B cell (primary cell): ENCODE measurements around the gene GNRHR. TPM values are rescaled to one million over a fixed set of nuclear protein-coding genes. Genes with fewer than 3 reads are reported as not detected.

Experiments
- ATAC-seq: fragments of 200-7000 bp; cut with Tn5 transposase; one replicate; pipeline ENCODE4 v1.10.0; 2021; ENCODE audit warnings: low read depth, mild to moderate bottlenecking, moderate number of reproducible peaks, moderate library complexity
- CTCF ChIA-PET: fragments of 350-600 bp; sonication (Branson Sonifier 250); formaldehyde crosslinking; loops from one replicate; lab custom pipeline; 2021; ENCODE audit warnings: antibody characterized with exemption, inconsistent platforms; lab: Charles Lee
- POLR2A ChIA-PET: fragments of 350-600 bp; sonication (Branson Sonifier 250); formaldehyde crosslinking; loops from one replicate; lab custom pipeline; 2021; ENCODE audit warnings: antibody characterized with exemption; lab: Charles Lee
- DNase-seq: peaks from one replicate; pipeline ENCODE4 v3.0.0; 2013
- H2AFZ ChIP-seq: 2 replicates; pipeline ENCODE4 v1.6.1; 2012; ENCODE audit warnings: mild to moderate bottlenecking, low read depth, low read length; ENCODE audit not compliant: insufficient read depth, poor library complexity, severe bottlenecking
- H3K27ac ChIP-seq, 2 donors: 1 replicate in 1 of 2; 2 replicates in 1 of 2; pipeline ENCODE4 v1.5.1; 2012 to 2013; ENCODE audit warnings: low read length in 2 of 2, mild to moderate bottlenecking in 2 of 2, moderate library complexity in 1 of 2
- H3K27me3 ChIP-seq, 4 experiments: fragments of 200-600 bp in 1 of 4; sonication (generic) in 1 of 4; replicated peaks in 1 of 4; 1 replicate in 2 of 4; 2 replicates in 2 of 4; pipeline versions ENCODE4 v1.6.1 to v1.7.0; 2013 to 2016; ENCODE audit warnings: low read length in 3 of 4, mild to moderate bottlenecking in 2 of 4, mixed read lengths in 1 of 4, moderate library complexity in 1 of 4; ENCODE audit not compliant: insufficient read depth in 4 of 4, control insufficient read depth in 3 of 4; ENCODE audit errors: control extremely low read depth in 1 of 4
- H3K36me3 ChIP-seq, 2 experiments: replicated peaks in 1 of 2; 1 replicate in 1 of 2; 2 replicates in 1 of 2; pipeline versions ENCODE4 v1.6.1 to v1.7.1; 2013; ENCODE audit warnings: low read length in 1 of 2; ENCODE audit not compliant: insufficient read depth in 2 of 2, control insufficient read depth in 1 of 2; ENCODE audit errors: control extremely low read depth in 1 of 2, extremely low read depth in 1 of 2
- H3K4me1 ChIP-seq, 2 donors: fragments of 200-600 bp in 1 of 2; sonication (generic) in 1 of 2; 1 replicate in 1 of 2; 2 replicates in 1 of 2; pipeline versions ENCODE4 v1.5.1 to v1.6.1; 2013 to 2017; ENCODE audit warnings: low read length in 2 of 2; ENCODE audit not compliant: control insufficient read depth in 2 of 2, insufficient read depth in 2 of 2
- H3K4me2 ChIP-seq: replicated peaks from 2 replicates; pipeline ENCODE3; 2012; ENCODE audit warnings: mild to moderate bottlenecking, low read depth, low read length; ENCODE audit not compliant: poor library complexity, severe bottlenecking
- H3K4me3 ChIP-seq, 5 experiments: fragments of 200-600 bp in 1 of 5; sonication (generic) in 1 of 5; 1 replicate in 3 of 5; 2 replicates in 2 of 5; pipeline versions ENCODE4 v1.5.1 to v1.7.0; 2011 to 2016; ENCODE audit warnings: low read length in 4 of 5, mild to moderate bottlenecking in 4 of 5, low read depth in 2 of 5, control low read depth in 1 of 5, moderate library complexity in 1 of 5; ENCODE audit not compliant: insufficient read depth in 1 of 5; ENCODE audit errors: control extremely low read depth in 1 of 5, extremely low read depth in 1 of 5
- H3K79me2 ChIP-seq: fragments of 200-600 bp; sonication (generic); one replicate; pipeline ENCODE4 v1.6.0; 2016; ENCODE audit warnings: low read length; ENCODE audit not compliant: control insufficient read depth, insufficient read depth
- H3K9ac ChIP-seq: fragments of 200-600 bp; sonication (generic); 2 replicates; pipeline ENCODE4 v1.6.1; 2017; ENCODE audit warnings: mild to moderate bottlenecking, low read length, moderate library complexity
- H3K9me3 ChIP-seq, 3 donors: one replicate each; pipeline versions ENCODE4 v1.6.1 to v1.7.1; 2013; ENCODE audit warnings: low read length in 2 of 3; ENCODE audit not compliant: control insufficient read depth in 2 of 3, insufficient read depth in 1 of 3; ENCODE audit errors: control extremely low read depth in 1 of 3
- H4K20me1 ChIP-seq: 2 replicates; pipeline ENCODE4 v1.6.0; 2012; ENCODE audit warnings: mild to moderate bottlenecking, low read length; ENCODE audit not compliant: insufficient read depth, control insufficient read depth, poor library complexity, severe bottlenecking
- H3K27ac Mint-ChIP-seq: one replicate; pipeline ENCODE4 v1.8.0; 2021; ENCODE audit warnings: mixed read lengths
- H3K27me3 Mint-ChIP-seq: one replicate; pipeline ENCODE4 v1.8.0; 2021; ENCODE audit warnings: mixed read lengths
- H3K4me1 Mint-ChIP-seq: one replicate; pipeline ENCODE4 v1.8.0; 2021; ENCODE audit warnings: mixed read lengths
- H3K4me3 Mint-ChIP-seq: one replicate; pipeline ENCODE4 v1.8.0; 2021; ENCODE audit warnings: mixed read lengths
- H3K9me3 Mint-ChIP-seq: one replicate; pipeline ENCODE4 v1.8.0; 2022; ENCODE audit warnings: mixed read lengths; ENCODE audit not compliant: insufficient read depth
- EZH2 ChIP-seq: IDR thresholded peaks from 2 replicates; pipeline ENCODE4 v1.6.1; 2012; ENCODE audit warnings: borderline replicate concordance, low read depth, mild to moderate bottlenecking, moderate library complexity, low read length; ENCODE audit not compliant: insufficient read depth, poor library complexity, severe bottlenecking
- WGBS: methylation state at CpG from one replicate; pipeline ENCODE4 v1.1.5; 2013; ENCODE audit warnings: missing lambda C conversion rate; ENCODE audit not compliant: insufficient coverage; 5-methylcytosine and 5-hydroxymethylcytosine counted together
- intact Hi-C: fragments of 100-400 bp; cut with micrococcal nuclease; formaldehyde crosslinking; loops from one replicate; pipeline ENCODE4 v1.10.0; 2022
- polyA plus RNA-seq: library from polyadenylated mRNA; depleted of rRNA; stranded (reverse); fragments of >200 nt; gene quantifications from 2 replicates; pipeline ENCODE4 v1.2.3, GENCODE V29; 2012
- total RNA-seq, 2 donors: library from RNA; stranded (reverse); fragments of 120-200 nt in 1 of 2; gene quantifications; 1 replicate in 1 of 2; 2 replicates in 1 of 2; pipeline versions ENCODE4 v1.2.3 to v1.2.4, GENCODE V29; 2013 to 2022
- TF ChIP-seq, protein P1 (sequence below): fragments of 200-600 bp; IDR thresholded peaks from one replicate; pipeline ENCODE4 v1.8.0; 2022; ENCODE audit warnings: antibody characterized with exemption, mild to moderate bottlenecking

The GNRHR gene
- total and polyA plus RNA-seq, 2 donors (not counting 1 experiment from before 2014, with no cell fraction given), result not detected

DNA sequence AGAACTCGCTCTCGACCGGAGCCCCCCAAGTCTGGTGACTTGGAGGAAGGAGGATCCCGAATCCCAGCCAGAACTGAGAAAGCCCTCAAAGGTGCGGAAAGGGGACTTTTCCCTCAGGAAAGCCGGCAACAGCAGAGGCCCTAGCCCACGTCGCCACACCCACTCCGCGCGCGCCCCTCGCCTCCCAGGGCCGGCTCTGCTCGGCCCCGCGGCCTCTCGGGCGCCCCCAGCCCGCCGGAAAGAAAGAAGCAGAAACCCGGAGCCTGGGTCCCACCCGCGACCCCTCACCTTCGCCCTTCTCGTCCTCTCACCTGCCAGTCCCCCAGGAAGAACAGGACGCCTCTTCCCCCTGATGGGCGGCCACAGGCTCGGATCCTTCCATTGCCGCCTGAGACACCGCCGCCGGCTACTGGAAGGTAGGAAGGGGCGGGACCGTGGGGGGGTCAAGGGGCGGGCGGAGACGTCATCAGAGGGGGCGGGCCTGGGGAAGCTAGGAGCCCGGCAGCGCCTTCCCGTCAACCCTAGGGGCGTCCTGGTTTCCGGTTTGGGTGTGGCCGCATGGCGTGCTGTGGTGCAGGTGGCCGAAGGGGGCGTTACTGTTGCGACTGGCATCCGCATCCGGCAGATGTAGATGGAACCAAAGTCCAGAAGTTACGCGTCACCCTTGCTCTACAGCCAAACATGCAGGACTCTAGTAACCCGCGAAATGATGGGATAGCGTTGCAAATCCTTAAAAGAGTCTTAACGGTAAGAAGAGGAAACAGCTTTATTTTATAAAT lies 53.3 kb downstream of the GNRHR start, which contains the start of gene UBA6:
Gene UBA6 (minus strand): TSS at position 418 of the 779 bp plus-strand sequence. CDS start 36 bp downstream, at position 382.
- ChIA-PET POLR2A (interaction anchor here (1.0 to 2.1 kb wide), 2 partner anchors 151 to 156 kb away, joined by 4 to 19 read pairs; partner anchors contain the start of gene CENPC), CTCF (interaction anchor here (1.1 to 3.3 kb wide), 7 partner anchors 9 to 210 kb away, joined by 3 to 21 read pairs (median 4); no protein-coding TSS in a partner anchor)
- ATAC-seq (peak; percentile 97), DNase-seq (peak; percentile 97)
- H3K27ac ChIP-seq, result peak within 1 kb of the TSS; percentile 69 to 88
- peak within 1 kb of the TSS; percentile 95 for H3K27ac Mint-ChIP-seq
- H3K4me2 ChIP-seq, result peak within 1 kb of the TSS; percentile 84
- H3K36me3 ChIP-seq, result no peaks in the 10 kb centered on the region
- H3K79me2 ChIP-seq, result peaks cover 80% of the 10 kb centered on the region
- H3K9me3 ChIP-seq, result no peaks in the 10 kb centered on the region
- peak within 1 kb of the TSS; percentile 92 for H3K9ac ChIP-seq
- peak within 1 kb of the TSS; percentile 69 to 95 (median 88) for H3K4me3 ChIP-seq
- peak within 1 kb of the TSS; percentile 80 for H2AFZ ChIP-seq
- under 1% methylated on average over 43 of the region's 57 CpGs for WGBS
- no peaks in the 10 kb centered on the region for H3K27me3 Mint-ChIP-seq
- no peaks in the 10 kb centered on the region for H3K9me3 Mint-ChIP-seq
- H3K4me1 ChIP-seq, result peaks cover 18 to 22% of the 10 kb centered on the region in 2 donors
- H3K4me3 Mint-ChIP-seq, result peak within 1 kb of the TSS; percentile 92
- intact Hi-C loops, result loop anchor here (1.0 to 2.0 kb wide), 4 partner anchors 46 to 649 kb away; partner anchors contain the start of genes CENPC and YTHDC1
- TF ChIP-seq, protein P1, sequence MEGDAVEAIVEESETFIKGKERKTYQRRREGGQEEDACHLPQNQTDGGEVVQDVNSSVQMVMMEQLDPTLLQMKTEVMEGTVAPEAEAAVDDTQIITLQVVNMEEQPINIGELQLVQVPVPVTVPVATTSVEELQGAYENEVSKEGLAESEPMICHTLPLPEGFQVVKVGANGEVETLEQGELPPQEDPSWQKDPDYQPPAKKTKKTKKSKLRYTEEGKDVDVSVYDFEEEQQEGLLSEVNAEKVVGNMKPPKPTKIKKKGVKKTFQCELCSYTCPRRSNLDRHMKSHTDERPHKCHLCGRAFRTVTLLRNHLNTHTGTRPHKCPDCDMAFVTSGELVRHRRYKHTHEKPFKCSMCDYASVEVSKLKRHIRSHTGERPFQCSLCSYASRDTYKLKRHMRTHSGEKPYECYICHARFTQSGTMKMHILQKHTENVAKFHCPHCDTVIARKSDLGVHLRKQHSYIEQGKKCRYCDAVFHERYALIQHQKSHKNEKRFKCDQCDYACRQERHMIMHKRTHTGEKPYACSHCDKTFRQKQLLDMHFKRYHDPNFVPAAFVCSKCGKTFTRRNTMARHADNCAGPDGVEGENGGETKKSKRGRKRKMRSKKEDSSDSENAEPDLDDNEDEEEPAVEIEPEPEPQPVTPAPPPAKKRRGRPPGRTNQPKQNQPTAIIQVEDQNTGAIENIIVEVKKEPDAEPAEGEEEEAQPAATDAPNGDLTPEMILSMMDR, result peak; percentile 65
- no peak for TF ChIP-seq EZH2
- no peaks in the 10 kb centered on the region for H4K20me1 ChIP-seq
- H3K4me1 Mint-ChIP-seq, result peaks cover 57% of the 10 kb centered on the region
- H3K27me3 ChIP-seq, result no peaks in the 10 kb centered on the region
